HG03432 (cell line): ENCODE data around the gene CD99.

Experiments
- ATAC-seq: cut with Tn5 transposase; IDR thresholded peaks from one replicate; pipeline ENCODE4 v1.9.1; 2021; ENCODE audit warnings: mild to moderate bottlenecking, moderate library complexity; ENCODE audit not compliant: unreplicated experiment

The CD99 gene

DNA sequence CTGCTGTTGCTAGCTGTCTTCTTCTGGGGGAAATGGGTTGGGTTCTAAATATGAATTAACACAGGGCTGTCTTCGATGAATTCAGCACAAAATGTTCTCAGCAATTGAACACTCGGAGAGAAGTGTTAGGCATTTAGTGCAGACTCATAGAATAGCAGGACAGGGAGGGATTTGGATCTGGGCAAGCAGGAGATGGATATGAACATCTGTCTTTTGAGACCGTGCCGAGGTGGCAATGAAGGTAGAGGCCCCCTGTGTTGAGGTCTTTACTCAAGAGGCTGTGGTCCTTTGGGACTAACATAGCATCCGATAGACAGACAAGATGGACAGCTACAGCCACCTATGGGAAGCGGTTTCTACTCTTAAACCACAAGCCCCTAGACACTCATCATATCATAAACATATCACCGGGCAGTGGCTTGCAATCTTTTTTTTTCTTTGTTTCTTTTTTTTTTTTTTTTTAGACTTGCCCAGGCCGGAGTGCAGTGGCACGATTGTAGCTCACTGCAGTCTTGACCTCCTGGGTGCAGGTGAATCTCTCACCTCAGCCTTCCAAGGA, 6.7 kb downstream of the CD99 start:
- ATAC-seq, result no peak

DNA sequence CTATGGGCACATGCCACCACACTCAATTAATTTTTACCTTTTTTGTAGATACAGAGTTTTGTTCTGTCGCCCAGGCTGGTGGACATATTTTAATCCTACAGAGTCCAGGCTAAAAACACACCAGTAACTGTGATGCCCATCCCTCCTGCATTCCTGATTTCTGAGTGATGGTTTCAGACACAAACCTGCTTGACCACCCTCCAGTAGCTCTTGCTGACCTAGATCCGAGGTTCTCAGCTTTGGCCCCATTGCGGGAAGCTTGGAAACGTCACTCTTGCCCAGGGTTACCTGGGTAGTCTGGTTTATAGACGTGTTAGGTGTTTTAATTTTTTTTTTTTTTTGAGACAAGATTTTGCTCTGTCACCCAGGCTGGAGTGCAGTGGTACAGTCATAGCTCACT, 7.5 kb downstream of the CD99 start:
- no peak for ATAC-seq

GRCh38 chrX:2699959-2700358, 8.9 kb downstream of the CD99 start:
- ATAC-seq, result no peak

DNA sequence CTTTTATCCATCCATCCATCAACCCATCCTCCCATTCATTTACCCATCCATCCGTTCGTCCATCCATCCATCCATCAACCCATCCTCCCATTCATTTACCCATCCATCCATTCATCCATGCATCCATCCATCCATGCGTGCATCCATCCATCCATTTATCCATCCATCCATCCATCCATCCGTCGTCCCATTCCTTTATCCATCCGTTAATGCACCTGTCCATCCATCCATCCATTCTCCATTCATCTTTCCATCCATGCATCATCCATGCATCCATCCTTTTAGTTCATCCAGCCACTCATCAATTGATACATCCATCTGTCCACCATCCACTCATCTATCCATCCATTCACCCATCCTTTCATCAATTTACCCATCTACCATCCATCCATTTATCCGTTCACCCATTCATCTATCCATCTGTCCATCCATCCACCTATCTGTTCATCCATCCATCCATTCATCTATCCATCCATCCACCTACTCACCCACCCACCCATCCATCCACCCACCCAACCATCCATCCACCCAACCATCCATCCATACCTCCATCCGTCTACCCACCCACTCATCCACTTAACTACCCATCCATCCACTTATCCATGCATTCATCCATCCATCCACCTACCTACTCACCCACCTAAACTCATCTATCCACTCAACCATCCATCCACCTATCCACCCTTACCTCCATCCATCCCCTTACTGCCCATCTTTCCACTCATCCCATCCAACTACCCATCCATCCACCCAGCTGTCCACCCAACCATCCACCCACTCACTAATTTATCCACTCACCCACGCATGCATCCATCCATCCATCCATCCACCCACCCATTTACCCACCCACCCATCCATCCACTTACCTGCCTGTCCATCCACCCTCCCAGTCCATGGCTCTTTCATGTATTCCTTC, 9.6 kb downstream of the CD99 start:
- ATAC-seq, result no peak

DNA sequence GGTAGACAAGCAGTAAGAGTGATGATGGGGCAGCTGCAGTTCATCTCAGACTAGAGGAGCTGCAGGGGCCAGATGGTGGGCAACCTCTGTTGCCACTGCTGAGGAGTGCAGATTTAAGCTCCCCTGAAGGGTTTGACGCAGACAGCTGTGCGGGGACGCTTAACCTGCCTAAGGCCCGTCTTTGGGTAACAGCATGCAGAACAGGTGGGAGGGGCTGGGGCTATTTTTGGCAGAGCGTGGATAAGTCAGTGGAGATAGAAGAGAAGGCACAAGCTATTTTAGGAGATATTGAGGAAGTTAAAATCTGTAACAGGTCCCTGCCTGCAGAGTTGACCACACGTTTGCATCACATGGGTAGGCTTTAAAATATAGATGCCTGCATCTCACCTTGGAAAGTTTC, 10.5 kb downstream of the CD99 start:
- peak; percentile 37 for ATAC-seq

GRCh38 chrX:2703991-2704369, 12.9 kb downstream of the CD99 start:
- ATAC-seq, result no peak

DNA sequence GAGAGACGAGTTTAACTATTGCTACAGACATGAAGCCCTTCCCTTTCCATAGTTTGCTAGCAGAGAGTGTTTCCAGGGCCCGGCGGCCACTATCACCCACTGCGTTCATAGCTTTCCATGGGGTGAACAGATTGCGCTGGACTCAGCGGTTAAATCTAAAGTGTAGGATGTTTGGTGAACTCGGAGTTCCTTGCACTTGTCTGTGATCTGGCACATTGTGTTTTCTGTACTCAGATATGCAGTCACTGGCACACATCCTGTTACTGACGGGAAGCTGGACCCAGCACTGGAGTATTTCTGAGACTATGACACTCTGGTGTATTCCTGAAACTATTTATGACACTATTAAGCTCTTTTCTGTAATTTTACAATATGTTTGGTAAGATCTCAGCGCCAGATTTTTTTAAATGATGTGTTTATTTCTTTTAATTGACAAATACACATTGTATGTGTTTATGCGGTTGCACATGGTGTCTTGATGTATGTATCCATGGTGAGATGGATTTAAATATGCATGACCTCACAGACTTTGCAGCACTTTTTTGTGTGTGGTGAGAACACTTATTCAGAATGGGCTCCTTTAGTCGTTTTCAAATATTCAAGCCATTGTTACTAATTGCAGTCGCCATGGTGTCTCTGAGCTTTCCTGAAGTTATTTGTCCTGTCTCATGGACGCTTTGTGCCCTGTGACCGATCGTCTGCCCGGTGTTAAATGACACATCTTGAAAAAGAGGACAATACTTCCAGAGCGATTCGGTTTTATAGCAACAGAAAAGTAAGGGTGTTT, 14.1 kb downstream of the CD99 start:
- no peak for ATAC-seq

DNA sequence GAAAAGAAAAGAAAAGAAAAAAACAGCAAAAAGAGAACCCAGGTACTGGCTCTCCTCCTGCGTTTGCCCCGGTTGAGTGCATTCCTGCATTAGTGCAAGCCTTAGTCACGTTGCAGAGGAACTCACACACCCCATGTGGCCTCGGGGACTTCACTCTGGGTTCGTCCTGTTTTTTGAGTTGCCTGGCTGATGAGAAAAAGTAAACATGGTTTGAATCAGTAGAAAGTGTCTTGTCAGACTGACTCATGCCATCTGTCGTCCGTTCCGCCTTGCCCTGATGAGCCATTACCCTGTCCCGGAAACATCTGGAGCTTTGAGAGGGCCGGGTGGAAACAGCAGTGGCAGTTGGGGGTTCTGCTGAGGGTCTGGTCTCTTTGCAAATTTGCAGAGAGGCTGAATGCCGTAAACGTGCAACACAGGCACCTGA, 16.3 kb downstream of the CD99 start:
- ATAC-seq, result peak; percentile 90

DNA sequence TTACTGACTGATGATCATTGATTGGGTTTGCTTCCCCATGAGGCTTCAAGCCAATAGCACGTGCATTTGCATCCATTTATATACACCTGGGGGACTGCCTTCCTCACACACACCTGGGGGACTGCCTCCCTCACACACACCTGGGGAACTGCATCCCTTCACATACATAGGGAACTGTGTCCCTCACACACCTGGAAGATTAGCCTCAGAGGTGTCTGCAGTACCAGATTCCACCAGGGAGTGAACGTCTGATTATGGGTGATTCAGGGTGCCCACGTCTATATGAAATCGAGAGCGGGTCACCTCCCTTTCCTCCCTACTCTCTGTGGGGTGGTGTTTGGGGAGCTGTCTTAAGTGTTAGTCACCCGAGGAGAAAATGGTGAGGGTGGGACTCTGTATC, 16.9 kb downstream of the CD99 start:
- no peak for ATAC-seq

GRCh38 chrX:2708592-2709188, 17.6 kb downstream of the CD99 start:
- no peak for ATAC-seq

DNA sequence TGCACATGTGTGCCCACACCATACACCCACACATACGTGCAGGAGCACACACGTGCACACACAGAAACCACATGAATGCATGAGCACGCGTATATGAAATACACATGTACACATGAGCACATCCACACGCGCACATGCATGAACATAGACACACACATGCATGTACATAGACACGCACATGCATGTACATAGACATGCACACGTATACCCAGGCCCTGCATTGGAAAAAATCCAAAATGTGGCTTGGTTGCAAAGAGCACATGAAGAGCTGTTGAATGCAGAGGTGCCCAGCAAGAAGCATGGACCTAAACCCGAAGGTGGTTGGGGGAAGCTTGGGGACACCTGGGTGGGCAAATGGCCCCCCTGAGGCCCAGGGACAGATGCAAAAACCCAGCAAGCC, 18.5 kb downstream of the CD99 start:
- no peak for ATAC-seq

DNA sequence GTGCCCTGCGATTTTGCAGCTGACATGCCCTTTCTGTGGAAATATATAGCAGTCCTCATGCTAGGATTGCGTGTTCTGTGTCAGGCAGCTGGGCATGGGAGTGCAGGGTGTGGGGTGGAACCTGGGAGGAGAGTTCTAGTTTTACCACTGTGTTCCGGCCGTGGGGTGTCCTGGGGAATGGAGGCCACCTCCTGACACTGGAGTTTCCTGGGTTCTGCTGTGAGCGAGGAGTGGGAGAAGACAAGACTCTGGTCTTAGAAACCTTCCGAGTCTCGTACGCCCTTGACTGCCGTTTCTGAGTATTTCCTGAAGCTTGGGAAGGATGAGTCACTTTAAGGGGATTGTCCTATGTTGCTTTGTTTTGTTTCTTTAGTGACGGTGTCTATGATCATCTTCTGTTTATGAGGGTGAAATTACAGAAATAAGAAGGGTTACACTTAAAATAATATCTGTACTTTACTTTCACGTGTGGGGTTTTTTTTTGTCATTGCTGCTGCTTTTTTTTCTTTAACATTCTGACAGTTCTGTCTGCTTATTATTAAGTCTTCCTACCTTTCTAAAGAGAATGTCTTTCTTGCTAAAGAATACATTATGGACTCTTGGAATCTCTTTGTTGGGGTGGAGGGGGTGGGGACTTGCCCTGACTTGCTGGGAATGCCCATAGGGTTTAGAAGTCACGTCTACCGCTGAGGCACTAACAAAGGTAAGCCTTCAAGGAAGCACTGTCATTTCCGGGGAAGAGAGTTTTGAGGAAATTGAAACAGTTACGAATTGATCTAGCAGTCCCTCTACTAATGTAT, 19.1 kb downstream of the CD99 start:
- no peak for ATAC-seq

DNA sequence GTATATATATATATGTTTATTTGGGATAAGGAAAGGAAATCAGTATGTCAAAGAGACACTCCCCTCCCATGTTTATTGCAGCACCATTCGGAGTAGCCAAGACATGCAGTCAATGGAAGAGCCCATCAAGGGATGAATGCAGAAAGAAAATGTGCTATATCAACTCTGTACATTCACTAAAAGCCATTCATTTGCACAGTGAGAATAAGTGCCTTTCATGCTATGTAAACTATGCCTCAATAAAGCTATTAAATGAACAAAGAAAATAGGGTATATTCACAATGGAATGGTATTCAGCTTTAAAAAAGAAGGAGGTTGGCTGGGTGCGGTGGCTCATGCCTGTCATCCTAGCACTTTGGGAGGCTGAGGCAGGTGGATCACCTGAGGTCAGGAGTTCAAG, 20.3 kb downstream of the CD99 start:
- no peak for ATAC-seq

- ATAC-seq, result no peak
These were observed 21.3 kb downstream of the CD99 start for GRCh38 chrX:2712428-2712827.

DNA sequence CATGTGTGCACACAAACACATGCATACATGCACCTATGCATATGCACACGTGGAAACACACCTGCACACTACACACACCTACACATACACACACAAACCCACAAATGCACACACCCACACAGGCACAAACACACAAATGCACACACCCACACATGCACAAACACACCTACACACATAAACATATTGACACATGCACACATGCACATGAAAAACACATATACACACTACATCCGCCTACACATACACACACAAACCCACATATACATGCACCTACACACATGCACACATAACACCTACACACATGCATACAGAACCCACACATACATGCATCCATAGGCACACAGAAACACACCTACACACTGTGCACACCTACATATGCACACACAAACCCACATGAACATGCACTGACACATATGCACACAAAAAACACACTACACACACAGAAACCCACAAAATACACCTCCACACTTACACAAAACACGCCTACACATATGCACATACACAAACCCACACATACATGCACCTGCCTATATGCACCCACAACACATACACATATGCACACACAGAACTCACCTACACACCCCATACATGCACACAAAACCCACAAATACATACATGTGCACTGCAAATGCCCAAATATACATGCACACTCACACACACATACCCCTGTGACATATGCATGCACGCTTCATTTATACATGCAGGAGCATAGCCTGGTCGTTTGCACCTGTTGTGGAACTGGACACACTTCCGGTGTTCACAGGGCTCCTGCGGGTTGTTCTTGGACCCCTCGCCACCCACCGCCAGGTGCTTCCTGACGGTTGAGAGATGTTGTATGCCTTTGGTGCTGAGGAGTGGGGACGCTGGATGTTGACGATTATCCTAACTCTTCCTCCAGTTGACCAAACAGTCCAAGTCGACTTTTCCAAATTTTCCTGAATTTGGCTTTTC, 22.1 kb downstream of the CD99 start:
- no peak for ATAC-seq

GRCh38 chrX:2714551-2714950, 23.5 kb downstream of the CD99 start:
- no peak for ATAC-seq

DNA sequence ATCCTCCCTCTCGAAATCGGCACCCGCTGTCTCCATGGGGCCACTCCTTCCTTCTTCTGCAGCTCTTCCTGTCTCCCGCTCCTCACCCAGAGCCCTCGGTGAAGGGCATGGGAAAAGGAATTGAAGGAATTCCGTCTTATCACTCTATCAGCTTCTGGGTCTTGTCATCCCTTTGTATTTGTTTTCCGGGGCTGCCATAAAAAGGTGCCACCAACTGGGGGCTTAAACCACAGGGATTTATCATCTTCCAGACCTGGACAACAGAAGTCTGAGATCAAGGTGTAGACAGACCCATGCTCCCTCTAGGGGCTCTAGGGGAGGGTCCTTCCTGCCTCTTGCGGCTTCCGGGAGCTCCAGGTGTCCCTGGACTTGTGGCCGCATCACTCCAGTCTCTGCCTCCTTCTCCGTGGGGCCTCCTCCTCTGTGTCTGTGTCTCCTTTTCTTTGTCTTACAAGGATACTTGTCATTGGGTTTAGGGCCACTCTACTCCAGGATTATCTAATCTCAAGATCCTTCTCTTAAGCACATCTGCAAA, 24.0 kb downstream of the CD99 start:
- no peak for ATAC-seq

DNA sequence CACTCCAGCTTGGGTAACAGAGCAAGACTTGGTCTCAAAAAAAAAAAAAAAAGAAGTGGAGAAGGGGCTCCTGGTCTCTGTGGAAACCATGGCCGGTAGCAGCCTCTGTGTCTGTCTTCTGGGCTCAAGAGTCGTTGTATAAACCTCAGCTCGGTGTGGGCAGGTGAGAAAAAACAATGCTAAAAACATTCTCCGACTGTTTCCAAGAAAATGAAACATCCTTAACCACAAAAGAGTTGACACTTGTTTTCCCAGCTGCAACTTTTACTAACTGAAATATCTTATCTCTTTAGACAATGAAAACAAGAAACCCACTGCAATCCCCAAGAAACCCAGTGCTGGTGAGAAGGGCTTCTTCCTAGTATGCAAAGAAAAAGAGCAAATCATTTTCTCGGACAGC, 26.2 kb downstream of the CD99 start:
- no peak for ATAC-seq

- no peak for ATAC-seq
These were observed 27.7 kb downstream of the CD99 start for GRCh38 chrX:2718821-2719220.
